HepG2 (cell line): ENCODE measurements around the gene RTN1. TPM values are rescaled to one million over a fixed set of nuclear protein-coding genes. Genes with fewer than 3 reads are reported as not detected.

Source experiments
- ATAC-seq: fragments of 200-7000 bp; cut with Tn5 transposase; 3 replicates; pipeline ENCODE4 v1.9.1; 2020; ENCODE audit warnings: mild to moderate bottlenecking, moderate library complexity
- BruUV-seq: library from RNA; stranded (reverse); fragments of 400-500 nt; replicated peaks from 2 replicates; lab custom pipeline; 2021; lab: Mats Ljungman, UMichigan
- CTCF ChIA-PET: fragments of 300-600 bp; formaldehyde crosslinking; extraction: SDS; loops from one replicate; lab custom pipeline; 2021; ENCODE audit warnings: low total read pairs, inconsistent platforms, low intra/inter-chr PET ratio; lab: Yijun Ruan, JAX
- POLR2A ChIA-PET: fragments of 350-600 bp; sonication (Branson Sonifier 250); formaldehyde crosslinking; loops from one replicate; lab custom pipeline; 2020; ENCODE audit warnings: antibody characterized with exemption, inconsistent platforms; lab: Yijun Ruan, JAX
- DNase-seq: peaks from one replicate; pipeline ENCODE4 v3.0.0-alpha.2; 2015; ENCODE audit warnings: low spot score
- FAIRE-seq: peaks from 3 replicates; lab custom pipeline; 2011; peaks lifted over from hg19 to GRCh38; lab: Jason Lieb, UNC
- H2AFZ ChIP-seq: one replicate; pipeline ENCODE4 v1.6.1; 2011; ENCODE audit warnings: low read length, inconsistent platforms
- H3K27ac ChIP-seq: fragments of 300-600 bp; 3 replicates; pipeline ENCODE4 v1.8.0; 2011; ENCODE audit warnings: mixed run types, mild to moderate bottlenecking, mixed read lengths, low read length, inconsistent platforms; ENCODE audit not compliant: insufficient read depth; ENCODE audit errors: extremely low read length
- H3K27me3 ChIP-seq, 2 experiments: fragments of 200-600 bp in 1 of 2; 2 replicates in 1 of 2; 3 replicates in 1 of 2; pipeline versions ENCODE4 v1.6.0 to v1.8.0; 2011; ENCODE audit warnings: low read length in 2 of 2, mild to moderate bottlenecking in 2 of 2, moderate library complexity in 2 of 2, inconsistent platforms in 1 of 2; ENCODE audit not compliant: insufficient read depth in 2 of 2, control insufficient read depth in 1 of 2
- H3K36me3 ChIP-seq, 2 experiments: fragments of 200-600 bp in 1 of 2; replicated peaks in 1 of 2; 2 replicates in 1 of 2; 3 replicates in 1 of 2; pipeline versions ENCODE4 v1.5.1 to v1.8.0; 2011; ENCODE audit warnings: low read length in 2 of 2, inconsistent platforms in 1 of 2; ENCODE audit not compliant: insufficient read depth in 2 of 2, control insufficient read depth in 1 of 2
- H3K4me1 ChIP-seq: 2 replicates; pipeline ENCODE4 v1.5.1; 2012; ENCODE audit warnings: low read length, inconsistent platforms; ENCODE audit not compliant: insufficient read depth
- H3K4me2 ChIP-seq: 2 replicates; pipeline ENCODE4 v1.6.0; 2011; ENCODE audit warnings: low read depth, low read length, inconsistent platforms
- H3K4me3 ChIP-seq, 3 experiments: fragments of 200-600 bp in 1 of 3; sonication (generic), shearing (Covaris generic) in 1 of 3; replicated peaks in 1 of 3; 2 replicates each; pipeline ENCODE4 v1.5.1; 2011 to 2016; ENCODE audit warnings: low read length in 3 of 3, inconsistent platforms in 2 of 3, low read depth in 2 of 3, mild to moderate bottlenecking in 2 of 3, control low read depth in 1 of 3, mixed read lengths in 1 of 3; ENCODE audit not compliant: insufficient read depth in 1 of 3
- H3K79me2 ChIP-seq: one replicate; pipeline ENCODE4 v1.6.1; 2011; ENCODE audit warnings: low read length, inconsistent platforms; ENCODE audit not compliant: insufficient read depth
- H3K9ac ChIP-seq: 2 replicates; pipeline ENCODE4 v1.6.0; 2011; ENCODE audit warnings: mild to moderate bottlenecking, low read depth, low read length, inconsistent platforms; ENCODE audit not compliant: insufficient read depth
- H3K9me3 ChIP-seq: 2 replicates; pipeline ENCODE4 v1.5.1; 2012; ENCODE audit warnings: mild to moderate bottlenecking, low read length
- H4K20me1 ChIP-seq: 2 replicates; pipeline ENCODE4 v1.6.0; 2011; ENCODE audit warnings: inconsistent platforms, mild to moderate bottlenecking, low read length, moderate library complexity; ENCODE audit not compliant: insufficient read depth
- CREB3 ChIP-seq: sonication (generic); formaldehyde crosslinking; IDR thresholded peaks from 2 replicates; pipeline ENCODE4 v1.5.0; 2020; ENCODE audit warnings: missing genetic modification reagents
- DNMT1 ChIP-seq: sonication (generic); formaldehyde crosslinking; IDR thresholded peaks from 2 replicates; pipeline ENCODE4 v1.5.1; 2020; ENCODE audit warnings: mild to moderate bottlenecking, missing genetic modification reagents
- ELF3 ChIP-seq: IDR thresholded peaks from 2 replicates; pipeline ENCODE4 v1.6.1; 2016; ENCODE audit warnings: missing genetic modification reagents, missing compliant biosample characterization
- ERF ChIP-seq: IDR thresholded peaks from 2 replicates; pipeline ENCODE4 v1.6.1; 2018; ENCODE audit warnings: missing biosample characterization, missing genetic modification reagents
- HNRNPL ChIP-seq: fragments of 200-400 bp; formaldehyde crosslinking; IDR thresholded peaks from 2 replicates; pipeline ENCODE4 v1.6.1; 2017; ENCODE audit warnings: mild to moderate bottlenecking, low read depth, low read length
- JDP2 ChIP-seq: sonication (generic); formaldehyde crosslinking; IDR thresholded peaks from 2 replicates; pipeline ENCODE4 v1.8.1; 2022; ENCODE audit warnings: missing genetic modification reagents, borderline replicate concordance
- KAT2B ChIP-seq: fragments of 150-350 bp; IDR thresholded peaks from 2 replicates; pipeline ENCODE4 v1.6.1; 2014; ENCODE audit warnings: low read depth, low read length, borderline replicate concordance
- KAT7 ChIP-seq: IDR thresholded peaks from 2 replicates; pipeline ENCODE4 v1.6.1; 2018; ENCODE audit warnings: borderline replicate concordance, missing compliant biosample characterization
- SMYD3 ChIP-seq: sonication (generic); formaldehyde crosslinking; IDR thresholded peaks from 2 replicates; pipeline ENCODE4 v1.8.1; 2023; ENCODE audit warnings: mild to moderate bottlenecking, missing genetic modification reagents
- ZNF570 ChIP-seq: sonication (generic); formaldehyde crosslinking; IDR thresholded peaks from 2 replicates; pipeline ENCODE4 v1.4.0; 2020; ENCODE audit warnings: mild to moderate bottlenecking, missing genetic modification reagents, borderline replicate concordance
- ZNF614 ChIP-seq: IDR thresholded peaks from 2 replicates; pipeline ENCODE4 v1.6.1; 2018; ENCODE audit warnings: missing biosample characterization, missing genetic modification reagents, inconsistent platforms, borderline replicate concordance
- ZNF784 ChIP-seq: sonication (generic); formaldehyde crosslinking; IDR thresholded peaks from 2 replicates; pipeline ENCODE4 v1.5.1; 2020; ENCODE audit warnings: missing genetic modification reagents, mild to moderate bottlenecking, borderline replicate concordance
- ZSCAN30 ChIP-seq: sonication (generic); formaldehyde crosslinking; IDR thresholded peaks from 2 replicates; pipeline ENCODE4 v1.5.0; 2020; ENCODE audit warnings: mild to moderate bottlenecking, missing genetic modification reagents
- ZSCAN31 ChIP-seq: sonication (generic); formaldehyde crosslinking; IDR thresholded peaks from 2 replicates; pipeline ENCODE4 v1.5.0; 2020; ENCODE audit warnings: low read depth, mild to moderate bottlenecking, missing genetic modification reagents
- WGBS: methylation state at CpG from one replicate; pipeline ENCODE4 v1.1.6; 2017; ENCODE audit warnings: low lambda C conversion rate; 5-methylcytosine and 5-hydroxymethylcytosine counted together
- in situ Hi-C: cut with HindIII; loops from 2 replicates; pipeline ENCODE4 v1.10.0; 2017; ENCODE audit warnings: low pct_unique_long_range_greater_than_20kb; ENCODE audit not compliant: extremely low pct_ligation_motif_present
- intact Hi-C: fragments of 100-400 bp; cut with micrococcal nuclease; formaldehyde crosslinking; loops from one replicate; pipeline ENCODE4 v1.10.0; 2022; ENCODE audit not compliant: unreplicated experiment
- polyA plus RNA-seq, 8 experiments: library from polyadenylated mRNA; depleted of rRNA in 3 of 8; stranded (reverse) in 7 of 8; unstranded in 1 of 8; fragments of >200 nt; fragmentation: Illumina TruSeq in 4 of 8; extraction: Trizol in 4 of 8; gene quantifications; 2 replicates each; pipeline versions ENCODE4 v1.2.1 to v1.2.3, GENCODE V29; 2011 to 2016; ENCODE audit warnings: low read depth in 4 of 8, missing spikeins in 1 of 8, mixed read lengths in 1 of 8; ENCODE audit not compliant: insufficient read depth in 1 of 8
- total RNA-seq, 5 experiments: library from RNA; depleted of rRNA; stranded (reverse); fragments of >200 nt; fragmentation: Illumina TruSeq; extraction: Trizol; gene quantifications; 2 replicates each; pipeline ENCODE4 v1.2.3, GENCODE V29; 2016; ENCODE audit warnings: low read depth in 1 of 5

Gene RTN1
- total and polyA plus RNA-seq, 2 of the 13 experiments (the other 11 are each of a cell fraction or from before 2014, with no cell fraction given) = 0.04 to 0.18 TPM

GRCh38 chr14:59871166-59871495 lies 555 bp upstream of the RTN1 start:
- no peak for DNase-seq
- Histone ChIP-seq H4K20me1 (no peaks in the 10 kb centered on the region), H3K36me3 (no peaks in the 10 kb centered on the region), H3K9me3 (no peaks in the 10 kb centered on the region), H3K27ac (no peak overlapping the region), H2AFZ (no peak overlapping the region), H3K4me3 (peak overlapping the region in 2 of 3 experiments; percentile 37 to 64; a peak in 4 of 6 replicates), H3K4me1 (peaks cover 8% of the 10 kb centered on the region; the same call in 1 of the 2 replicates), H3K4me2 (peak overlapping the region; percentile 54), H3K27me3 (peaks cover 0 to 30% of the 10 kb centered on the region in 2 experiments; a peak in 2 of 5 replicates), H3K9ac (no peak overlapping the region), H3K79me2 (no peaks in the 10 kb centered on the region)
- intact Hi-C loops (no loop called here), in situ Hi-C loops (no loop called here)
- ChIA-PET CTCF (no interaction called here), POLR2A (no interaction called here)
- FAIRE-seq = no peak
- peak; percentile 64 for ATAC-seq
- no peak for TF ChIP-seq HNRNPL
- TF ChIP-seq ZSCAN31 (CRISPR knock-in tag) = no peak
- no peak for TF ChIP-seq SMYD3 (CRISPR knock-in tag)
- TF ChIP-seq DNMT1 (CRISPR knock-in tag) = no peak
- 6% methylated on average over 4 of the region's 4 CpGs for whole genome bisulfite sequencing
- no TSS peak for BruUV-seq

GRCh38 chr14:59869381-59870255 lies 958 bp downstream of the RTN1 start:
- Histone ChIP-seq H4K20me1 (no peaks in the 10 kb centered on the region), H3K9ac (no peak overlapping the region), H3K27me3 (peaks cover 0 to 30% of the 10 kb centered on the region in 2 experiments; a peak in 2 of 5 replicates)
- WGBS = 19% methylated on average over 28 of the region's 44 CpGs
- POLR2A ChIA-PET = no interaction called here
- intact Hi-C loops = no loop called here
- in situ Hi-C loops = no loop called here
- TF ChIP-seq ZNF614 (CRISPR knock-in tag) = no peak
- TF ChIP-seq ZNF570 (CRISPR knock-in tag) = no peak
- no peak for TF ChIP-seq KAT2B
- TF ChIP-seq ELF3 (CRISPR knock-in tag) = no peak
- no peak for TF ChIP-seq KAT7
- no peak for TF ChIP-seq ZSCAN30 (CRISPR knock-in tag)
- TF ChIP-seq ZNF784 (CRISPR knock-in tag) = no peak
- TF ChIP-seq ERF (CRISPR knock-in tag) = no peak
- TF ChIP-seq JDP2 = no peak
- TF ChIP-seq CREB3 (CRISPR knock-in tag) = no peak
- TF ChIP-seq, all 625 proteins: peak for 0
- Histone ChIP-seq H3K4me2 (no peak overlapping the region), H3K4me1 (peaks cover 8% of the 10 kb centered on the region; the same call in 1 of the 2 replicates), H3K27ac (no peak overlapping the region), H2AFZ (no peak overlapping the region), H3K36me3 (no peaks in the 10 kb centered on the region), H3K79me2 (no peaks in the 10 kb centered on the region), H3K9me3 (no peaks in the 10 kb centered on the region), H3K4me3 (peak overlapping the region in 1 of 3 experiments; percentile 64; a peak in 1 of 6 replicates)
- BruUV-seq = no TSS peak
- CTCF ChIA-PET = no interaction called here
- FAIRE-seq = no peak
- ATAC-seq = peak; percentile 53
- no peak for DNase-seq
